CD8-positive, alpha-beta memory T cell (primary cell): ENCODE results near the gene TDRD5. TPM values are rescaled to one million over a fixed set of nuclear protein-coding genes. Genes with fewer than 3 reads are reported as not detected.

Source experiments
- CTCF ChIA-PET: fragments of 350-600 bp; sonication (Branson Sonifier 250); formaldehyde crosslinking; loops from one replicate; lab custom pipeline; 2021; ENCODE audit warnings: antibody characterized with exemption; lab: Charles Lee
- POLR2A ChIA-PET: fragments of 350-600 bp; sonication (Branson Sonifier 250); formaldehyde crosslinking; loops from one replicate; lab custom pipeline; 2021; ENCODE audit warnings: antibody characterized with exemption; lab: Charles Lee
- DNase-seq, 5 donors: peaks; one replicate each; pipeline versions ENCODE4 v3.0.0 to v3.0.0-alpha.2; 2020 to 2022; ENCODE audit warnings: mixed read lengths in 1 of 5
- H3K27ac ChIP-seq: one replicate; pipeline ENCODE4 v1.7.0; 2013; ENCODE audit warnings: low read depth, mild to moderate bottlenecking, low read length, moderate library complexity
- H3K27me3 ChIP-seq: 2 replicates; pipeline ENCODE4 v1.7.0; 2013; ENCODE audit warnings: low read length, mild to moderate bottlenecking; ENCODE audit not compliant: insufficient read depth, poor library complexity, severe bottlenecking
- H3K36me3 ChIP-seq: 2 replicates; pipeline ENCODE4 v1.7.0; 2013; ENCODE audit warnings: mild to moderate bottlenecking, low read length, moderate library complexity; ENCODE audit not compliant: insufficient read depth
- H3K4me1 ChIP-seq: 2 replicates; pipeline ENCODE4 v1.7.0; 2013; ENCODE audit warnings: mild to moderate bottlenecking, low read length, moderate library complexity; ENCODE audit not compliant: insufficient read depth
- H3K4me3 ChIP-seq: 2 replicates; pipeline ENCODE4 v1.7.0; 2013; ENCODE audit warnings: mild to moderate bottlenecking, low read length
- H3K9me3 ChIP-seq: 2 replicates; pipeline ENCODE4 v1.7.0; 2013; ENCODE audit warnings: mild to moderate bottlenecking, low read length
- H3K27ac Mint-ChIP-seq, 8 donors: one replicate each; pipeline ENCODE4 v1.8.0; 2020 to 2021; ENCODE audit warnings: mixed read lengths in 8 of 8, mild to moderate bottlenecking in 6 of 8, inconsistent platforms in 3 of 8, moderate library complexity in 3 of 8
- H3K27me3 Mint-ChIP-seq, 2 donors: one replicate each; pipeline ENCODE4 v1.8.0; 2020 to 2021; ENCODE audit warnings: mixed read lengths in 2 of 2, mild to moderate bottlenecking in 1 of 2, moderate library complexity in 1 of 2
- H3K36me3 Mint-ChIP-seq, 3 donors: one replicate each; pipeline ENCODE4 v1.8.0; 2020 to 2021; ENCODE audit warnings: mixed read lengths in 3 of 3, inconsistent platforms in 1 of 3, mild to moderate bottlenecking in 1 of 3
- H3K4me1 Mint-ChIP-seq, 3 donors: one replicate each; pipeline ENCODE4 v1.8.0; 2020 to 2021; ENCODE audit warnings: mixed read lengths in 3 of 3, inconsistent platforms in 1 of 3, mild to moderate bottlenecking in 1 of 3
- H3K4me3 Mint-ChIP-seq, 7 donors: one replicate each; pipeline ENCODE4 v1.8.0; 2020 to 2021; ENCODE audit warnings: mixed read lengths in 7 of 7, mild to moderate bottlenecking in 6 of 7, moderate library complexity in 4 of 7, inconsistent platforms in 2 of 7
- H3K9me3 Mint-ChIP-seq, 5 donors: one replicate each; pipeline ENCODE4 v1.8.0; 2020 to 2022; ENCODE audit warnings: mixed read lengths in 5 of 5, mild to moderate bottlenecking in 3 of 5, moderate library complexity in 2 of 5, inconsistent platforms in 1 of 5
- polyA plus RNA-seq: library from polyadenylated mRNA; unstranded; fragments of 300-500 nt; fragmentation: Illumina TruSeq; gene quantifications from one replicate; pipeline ENCODE4 v1.2.3, GENCODE V29; 2021
- total RNA-seq, 2 experiments: library from RNA; stranded (reverse); gene quantifications; one replicate each; pipeline ENCODE4 v1.2.3, GENCODE V29; 2021

TDRD5 gene
- total and polyA plus RNA-seq, 3 experiments from 2014 or later, result not detected

GRCh38 chr1:179728271-179728670 is 136.6 kb downstream of the TDRD5 start:
- H3K4me1 ChIP-seq, result no peaks in the 10 kb centered on the region
- H3K36me3 Mint-ChIP-seq, result no peaks in the 10 kb centered on the region
- no peaks in the 10 kb centered on the region for H3K27me3 ChIP-seq
- H3K27ac ChIP-seq, result no peak overlapping the region
- POLR2A ChIA-PET, result no interaction called here
- no peak overlapping the region for H3K4me3 Mint-ChIP-seq
- H3K4me3 ChIP-seq, result no peak overlapping the region
- DNase-seq, result no peak
- H3K36me3 ChIP-seq, result no peaks in the 10 kb centered on the region
- peaks cover 0 to under 1% (median 0%) of the 10 kb centered on the region in 5 donors for H3K9me3 Mint-ChIP-seq
- H3K27me3 Mint-ChIP-seq, result peaks cover 0 to 32% of the 10 kb centered on the region in 2 donors
- CTCF ChIA-PET, result no interaction called here
- H3K9me3 ChIP-seq, result no peaks in the 10 kb centered on the region
- H3K4me1 Mint-ChIP-seq, result no peaks in the 10 kb centered on the region
- H3K27ac Mint-ChIP-seq, result no peak overlapping the region

- no peaks in the 10 kb centered on the region for H3K36me3 Mint-ChIP-seq
- CTCF ChIA-PET, result no interaction called here
- H3K4me1 ChIP-seq, result no peaks in the 10 kb centered on the region
Observed at GRCh38 chr1:179729881-179730280, 138.2 kb downstream of the TDRD5 start.

GRCh38 chr1:179731643-179732042 is 140.0 kb downstream of the TDRD5 start:
- Histone ChIP-seq H3K4me1 (no peaks in the 10 kb centered on the region), H3K36me3 (no peaks in the 10 kb centered on the region), H3K9me3 (no peaks in the 10 kb centered on the region), H3K27me3 (no peaks in the 10 kb centered on the region), H3K27ac (no peak overlapping the region), H3K4me3 (no peak overlapping the region)
- no peaks in the 10 kb centered on the region for H3K9me3 Mint-ChIP-seq
- CTCF ChIA-PET, result interaction anchor here (1.0 kb wide), 1 partner anchor 25 kb away, joined by 3 read pairs; no protein-coding TSS in a partner anchor
- no peak overlapping the region for H3K4me3 Mint-ChIP-seq
- H3K27ac Mint-ChIP-seq, result no peak overlapping the region
- H3K27me3 Mint-ChIP-seq, result peaks cover 7 to 48% of the 10 kb centered on the region in 2 donors
- no peaks in the 10 kb centered on the region for H3K36me3 Mint-ChIP-seq
- no peaks in the 10 kb centered on the region for H3K4me1 Mint-ChIP-seq
- POLR2A ChIA-PET, result no interaction called here
- DNase-seq, result no peak

More at GRCh38 chr1:179729881-179730280, 138.2 kb downstream of the TDRD5 start:
- no peak overlapping the region for H3K27ac ChIP-seq
- DNase-seq, result no peak
- H3K27me3 Mint-ChIP-seq, result peaks cover 0 to 39% of the 10 kb centered on the region in 2 donors
- no peaks in the 10 kb centered on the region for H3K4me1 Mint-ChIP-seq
- H3K4me3 ChIP-seq, result no peak overlapping the region
- H3K36me3 ChIP-seq, result no peaks in the 10 kb centered on the region
- no peaks in the 10 kb centered on the region for H3K9me3 Mint-ChIP-seq
- H3K9me3 ChIP-seq, result no peaks in the 10 kb centered on the region
- no peak overlapping the region for H3K4me3 Mint-ChIP-seq
- H3K27me3 ChIP-seq, result no peaks in the 10 kb centered on the region
- no peak overlapping the region for H3K27ac Mint-ChIP-seq
- POLR2A ChIA-PET, result no interaction called here

Other genes starting within 250 kb of the TDRD5 start
- gene AXDND1, start 225.9 kb upstream of the TDRD5 start, total RNA-seq, result under 1 TPM in 1 of 2 experiments, not detected in 1; 0.58 TPM
- not detected for gene AXDND1, start 225.9 kb upstream of the TDRD5 start, polyA plus RNA-seq
- gene NPHS2, start 15.9 kb upstream of the TDRD5 start, total RNA-seq, result not detected
- gene NPHS2, start 15.9 kb upstream of the TDRD5 start, polyA plus RNA-seq, result not detected
- gene FAM163A, start 151.5 kb downstream of the TDRD5 start, total RNA-seq, result not detected
- not detected for gene FAM163A, start 151.5 kb downstream of the TDRD5 start, polyA plus RNA-seq